ENCODE data around the gene SMIM44. TPM values are rescaled to one million over a fixed set of nuclear protein-coding genes. Genes with fewer than 3 reads are reported as not detected.

The SMIM44 gene
- total and polyA plus RNA-seq, 9 of the 15 experiments (the other 6 are each of a cell fraction or from before 2014, with no cell fraction given): not detected

- TF ChIP-seq HES1 (IDR thresholded peaks at IDR 0.05; ENCODE audit: low read depth) (no peak), THRB (CRISPR knock-in tag; conservative IDR thresholded peaks at IDR 0.05) (no peak), ZNF76 (CRISPR knock-in tag; IDR thresholded peaks at IDR 0.05; ENCODE audit: borderline replicate concordance) (no peak), SMC3 (conservative IDR thresholded peaks at IDR 0.05; ENCODE audit: insufficient read depth, low read depth, low read length) (no peak), CLOCK (CRISPR knock-in tag; IDR thresholded peaks at IDR 0.05; ENCODE audit: borderline replicate concordance) (no peak), AFF4 (CRISPR knock-in tag; IDR thresholded peaks at IDR 0.05) (peak; percentile 77; the same call in 1 of the 2 replicates), ZKSCAN3 (CRISPR knock-in tag; IDR thresholded peaks at IDR 0.05) (no peak), ZNF512 (tag; IDR thresholded peaks at IDR 0.05) (no peak), NFE2L1 (tag; IDR thresholded peaks at IDR 0.05; ENCODE audit: borderline replicate concordance, low read depth) (no peak), DACH1 (IDR thresholded peaks at IDR 0.05; ENCODE audit: partially characterized antibody) (no peak), BCOR (IDR thresholded peaks at IDR 0.05) (no peak; the same call in 1 of the 2 replicates), MLLT1 (IDR thresholded peaks at IDR 0.05) (peak in 1 of 2 experiments; percentile 87; a peak in 1 of 4 replicates), ZNF24 (IDR thresholded peaks at IDR 0.05) (peak; percentile 100), ZNF217 (CRISPR knock-in tag; IDR thresholded peaks at IDR 0.05) (no peak), KDM2B (CRISPR knock-in tag; IDR thresholded peaks at IDR 0.05) (no peak), ZNF551 (CRISPR knock-in tag; IDR thresholded peaks at IDR 0.05) (no peak)
These were observed 17.3 kb upstream of the SMIM44 start, which contains the start of gene DOHH (continued) for GRCh38 chr19:3500429-3501101.

Data from K562 (cell line).